Mucosa of gallbladder (tissue), 1 donor: ENCODE data around the gene TXNDC16. TPM values are rescaled to one million over a fixed set of nuclear protein-coding genes. Genes with fewer than 3 reads are reported as not detected.
"Not testable (repeated sequence)": the region's sequence is repeated elsewhere in the genome, so short reads cannot be mapped to it uniquely, and the experiment has no call there.

Experiments
- DNase-seq: peaks from one replicate; pipeline ENCODE4 v3.0.0-alpha.2; 2020; ENCODE audit warnings: low spot score
- total RNA-seq: library from RNA; stranded (reverse); gene quantifications from one replicate; pipeline ENCODE4 v1.2.1, GENCODE V29; 2021
- donor health status: DM: no; HTN: no; CAD: no.

The TXNDC16 gene
- 7.0 TPM for total RNA-seq

- DNase-seq, result peak; percentile 100
These were observed at the start of gene TXNDC16, which contains the start of gene GPR137C for GRCh38 chr14:52552063-52552988. TXNDC16 (minus strand) TSS chr14:52552505; CDS start chr14:52543557, 8,948 bp downstream. GPR137C (plus strand) TSS chr14:52552836; CDS start chr14:52553148, 312 bp downstream.

GRCh38 chr14:52599974-52600373, 47.7 kb upstream of the TXNDC16 start:
- DNase-seq, result no peak

- no peak for DNase-seq
These were observed 46.3 kb upstream of the TXNDC16 start for GRCh38 chr14:52598568-52598967.

GRCh38 chr14:52596861-52597260, 44.6 kb upstream of the TXNDC16 start:
- DNase-seq, result no peak

- no peak for DNase-seq
These were observed 44.0 kb upstream of the TXNDC16 start for GRCh38 chr14:52596320-52596719.

- no peak for DNase-seq
These were observed 38.0 kb upstream of the TXNDC16 start for GRCh38 chr14:52590318-52590717.

GRCh38 chr14:52589646-52590045, 37.3 kb upstream of the TXNDC16 start:
- DNase-seq, result no peak

GRCh38 chr14:52583544-52583943, 31.2 kb upstream of the TXNDC16 start:
- no peak for DNase-seq

GRCh38 chr14:52575858-52576257, 23.6 kb upstream of the TXNDC16 start:
- no peak for DNase-seq

GRCh38 chr14:52568454-52568853, 16.1 kb upstream of the TXNDC16 start:
- DNase-seq, result not testable (repeated sequence)

- no peak for DNase-seq
These were observed 10.8 kb upstream of the TXNDC16 start for GRCh38 chr14:52563120-52563519.

GRCh38 chr14:52558688-52559087, 6.4 kb upstream of the TXNDC16 start:
- no peak for DNase-seq

- DNase-seq, result peak; percentile 90
These were observed 1.6 kb upstream of the TXNDC16 start for GRCh38 chr14:52553671-52554575.

GRCh38 chr14:52553002-52553670, 831 bp upstream of the TXNDC16 start:
- DNase-seq, result peak; percentile 20

GRCh38 chr14:52551696-52552062, 626 bp downstream of the TXNDC16 start:
- peak; percentile 16 for DNase-seq

- no peak for DNase-seq
These were observed 1.1 kb downstream of the TXNDC16 start for GRCh38 chr14:52551205-52551604.

GRCh38 chr14:52550661-52551060, 1.6 kb downstream of the TXNDC16 start:
- DNase-seq, result no peak

GRCh38 chr14:52547526-52547925, 4.8 kb downstream of the TXNDC16 start:
- no peak for DNase-seq

GRCh38 chr14:52547027-52547426, 5.3 kb downstream of the TXNDC16 start:
- no peak for DNase-seq

- DNase-seq, result no peak
These were observed 6.0 kb downstream of the TXNDC16 start for GRCh38 chr14:52546318-52546670.

- DNase-seq, result no peak
These were observed 6.6 kb downstream of the TXNDC16 start for GRCh38 chr14:52545584-52546317.
